Small intestine (tissue), 7 donors: Measurements from ENCODE around the gene CLMN. TPM values are rescaled to one million over a fixed set of nuclear protein-coding genes. Genes with fewer than 3 reads are reported as not detected.

ENCODE experiments used
- DNase-seq, 2 donors: peaks; one replicate each; pipeline versions ENCODE4 v3.0.0 to v3.0.0-alpha.2; 2013
- FAIRE-seq: peaks from 2 replicates; lab custom pipeline; 2012; peaks lifted over from hg19 to GRCh38; lab: Jason Lieb, UNC
- H3K27ac ChIP-seq, 3 donors: one replicate each; pipeline ENCODE4 v1.5.1; 2013; ENCODE audit warnings: low read length in 2 of 3, mild to moderate bottlenecking in 2 of 3, control low read depth in 1 of 3, inconsistent platforms in 1 of 3, low read depth in 1 of 3, moderate library complexity in 1 of 3
- H3K27me3 ChIP-seq, 3 donors: one replicate each; pipeline ENCODE4 v1.6.1; 2013; ENCODE audit warnings: low read length in 3 of 3, inconsistent platforms in 1 of 3; ENCODE audit not compliant: control insufficient read depth in 3 of 3, insufficient read depth in 3 of 3
- H3K36me3 ChIP-seq, 3 donors: one replicate each; pipeline ENCODE4 v1.6.1; 2013; ENCODE audit warnings: low read length in 3 of 3, inconsistent platforms in 1 of 3, low read depth in 1 of 3, mild to moderate bottlenecking in 1 of 3, moderate library complexity in 1 of 3; ENCODE audit not compliant: control insufficient read depth in 3 of 3, insufficient read depth in 2 of 3
- H3K4me1 ChIP-seq, 3 donors: one replicate each; pipeline ENCODE4 v1.6.1; 2013; ENCODE audit warnings: low read length in 2 of 3, inconsistent platforms in 1 of 3, low read depth in 1 of 3, mild to moderate bottlenecking in 1 of 3, moderate library complexity in 1 of 3; ENCODE audit not compliant: control insufficient read depth in 3 of 3, insufficient read depth in 2 of 3
- H3K4me3 ChIP-seq, 3 donors: one replicate each; pipeline ENCODE4 v1.5.1; 2013; ENCODE audit warnings: low read length in 3 of 3, control low read depth in 1 of 3, inconsistent platforms in 1 of 3, low read depth in 1 of 3, mild to moderate bottlenecking in 1 of 3, moderate library complexity in 1 of 3
- H3K9me3 ChIP-seq, 2 donors: one replicate each; pipeline ENCODE4 v1.6.1; 2013; ENCODE audit warnings: low read depth in 1 of 2, low read length in 1 of 2; ENCODE audit not compliant: control insufficient read depth in 2 of 2, insufficient read depth in 1 of 2
- WGBS, 3 donors: extraction: QIAGEN DNeasy Blood & Tissue Kit; methylation state at CpG; one replicate each; pipeline ENCODE4 v1.1.7; 2013; 5-methylcytosine and 5-hydroxymethylcytosine counted together
- polyA plus RNA-seq, 4 donors: library from polyadenylated mRNA; stranded (reverse) in 3 of 4; unstranded in 1 of 4; fragments of 200-250 nt in 3 of 4; fragments of 120-200 nt in 1 of 4; gene quantifications; one replicate each; pipeline versions ENCODE4 v1.2.1 to v1.2.3, GENCODE V29; 2013
- donor health status: healthy with polysubstance abuse.
- donor health status: control.
- donor health status: control.
- donor health status: Bipolar disorder and iron deficiency.
- donor health status: healthy.

CLMN gene
- polyA plus RNA-seq, 4 donors: 2.9 to 25.0 (median 5.7) TPM

DNA sequence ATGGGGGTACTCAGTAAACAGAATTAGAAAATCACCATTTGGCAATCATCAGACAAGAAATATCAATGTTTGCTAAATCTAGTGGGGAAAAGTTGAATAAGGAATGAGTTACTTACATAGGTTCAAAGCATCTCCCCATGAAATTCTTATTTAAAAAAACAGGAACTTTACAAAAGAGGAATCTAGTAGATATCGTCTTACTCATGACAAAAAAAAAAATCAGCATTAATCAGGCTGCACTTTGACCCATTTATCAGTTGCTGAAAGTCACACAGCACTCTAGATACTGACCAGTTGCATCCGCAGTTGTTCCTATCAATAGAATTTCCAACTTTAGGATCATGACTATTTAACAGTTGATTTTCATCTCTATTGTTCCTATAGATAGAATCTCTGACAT lies 156.6 kb downstream of the CLMN start:
- FAIRE-seq (no peak), DNase-seq (peak in 1 of 2 donors; percentile 38)
- H3K9me3 ChIP-seq: peaks cover 0 to 13% of the 10 kb centered on the region in 2 donors
- H3K4me3 ChIP-seq: no peak overlapping the region
- WGBS, 3 donors: 24 to 60% (median 34%) methylated on average over 2 of the region's 2 CpGs
- no peak overlapping the region for H3K27ac ChIP-seq
- H3K36me3 ChIP-seq: no peaks in the 10 kb centered on the region
- H3K27me3 ChIP-seq: no peaks in the 10 kb centered on the region
- peaks cover 0 to 12% (median 4%) of the 10 kb centered on the region in 3 donors for H3K4me1 ChIP-seq

DNA sequence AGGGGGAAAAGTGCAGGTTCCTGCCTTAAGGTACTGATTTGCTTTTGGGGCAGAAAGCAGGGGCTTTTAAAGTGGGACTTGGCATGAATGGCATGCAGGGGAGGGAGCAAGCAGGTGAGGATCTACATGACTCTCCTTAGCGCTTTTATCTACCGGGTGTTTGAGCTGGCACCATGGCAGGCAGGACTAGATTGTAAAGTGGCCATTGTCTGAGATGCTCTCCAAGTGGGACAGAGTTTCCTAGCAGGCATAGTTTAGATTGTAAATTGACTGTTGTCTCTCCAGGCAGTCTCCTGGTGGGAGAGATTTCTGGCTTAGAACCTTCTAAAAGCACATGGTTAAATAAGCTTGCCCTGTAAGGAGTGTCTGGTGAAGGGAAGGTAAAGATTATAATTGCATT lies 157.1 kb downstream of the CLMN start:
- H3K27me3 ChIP-seq: no peaks in the 10 kb centered on the region
- FAIRE-seq: no peak
- H3K27ac ChIP-seq: no peak overlapping the region
- H3K36me3 ChIP-seq: no peaks in the 10 kb centered on the region
- peaks cover 0 to 12% (median 4%) of the 10 kb centered on the region in 3 donors for H3K4me1 ChIP-seq
- no peak overlapping the region for H3K4me3 ChIP-seq
- WGBS, 3 donors: 37 to 66% (median 38%) methylated on average over 2 of the region's 2 CpGs
- H3K9me3 ChIP-seq: peaks cover 0 to 13% of the 10 kb centered on the region in 2 donors
- DNase-seq: no peak

DNA sequence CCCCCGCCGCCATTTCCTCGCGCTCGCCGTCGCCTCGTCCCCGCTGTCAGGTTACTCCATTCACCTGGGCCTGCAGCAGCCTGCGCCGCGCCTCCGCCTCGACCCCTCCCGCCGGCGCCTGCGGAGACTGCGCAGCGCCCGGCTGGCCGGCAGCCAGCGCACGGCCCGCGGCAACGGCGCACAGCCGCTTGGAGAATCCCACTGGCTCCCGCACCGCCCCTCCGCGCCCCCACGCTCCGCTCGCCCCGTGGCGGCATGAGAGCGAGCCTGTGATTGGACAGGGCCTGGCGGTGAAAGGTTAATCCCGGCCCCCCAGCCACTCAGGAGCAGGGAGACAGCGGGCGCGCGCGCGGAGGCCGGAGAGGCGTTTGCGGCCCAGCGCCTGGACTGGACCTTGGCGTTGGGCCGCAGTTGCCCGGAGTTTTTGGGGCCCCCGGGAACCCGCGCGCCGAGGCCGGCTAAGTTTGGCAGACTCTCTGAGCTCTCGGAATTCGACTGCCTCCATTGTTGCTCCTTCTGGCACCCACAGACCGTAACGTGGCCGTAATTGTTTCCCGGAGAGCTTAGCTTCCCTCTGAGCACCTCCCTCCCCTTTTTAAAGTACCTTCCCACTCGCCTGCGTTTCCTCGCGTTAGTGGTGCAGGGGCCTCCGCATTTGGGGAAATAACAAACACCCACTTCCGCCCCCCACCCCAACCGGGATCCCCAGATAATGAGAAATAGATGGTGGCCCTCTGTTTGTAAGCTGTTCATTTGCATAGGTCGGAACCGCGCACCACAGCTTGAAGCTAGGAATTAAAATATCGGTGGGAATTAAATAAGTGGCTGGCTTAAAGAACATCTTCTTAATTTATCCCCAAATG lies 162.2 kb downstream of the CLMN start, which contains the start of gene DICER1:
TSS of gene DICER1 (minus strand) at position 203 of the 863 bp plus-strand sequence. CDS start 24,071 bp downstream, outside the sequence.
- no peaks in the 10 kb centered on the region for H3K27me3 ChIP-seq
- peaks cover 2 to 15% (median 5%) of the 10 kb centered on the region in 3 donors for H3K4me1 ChIP-seq
- DNase-seq (peak; percentile 95 to 99), FAIRE-seq (no peak)
- H3K27ac ChIP-seq: peak within 1 kb of the TSS; percentile 92 to 98 (median 92)
- no peaks in the 10 kb centered on the region for H3K9me3 ChIP-seq
- peak within 1 kb of the TSS; percentile 84 to 96 (median 87) for H3K4me3 ChIP-seq
- 0 to 1% (median 1%) methylated on average over 53 to 77 of the region's 77 CpGs for WGBS, 3 donors
- H3K36me3 ChIP-seq: no peaks in the 10 kb centered on the region

DNA sequence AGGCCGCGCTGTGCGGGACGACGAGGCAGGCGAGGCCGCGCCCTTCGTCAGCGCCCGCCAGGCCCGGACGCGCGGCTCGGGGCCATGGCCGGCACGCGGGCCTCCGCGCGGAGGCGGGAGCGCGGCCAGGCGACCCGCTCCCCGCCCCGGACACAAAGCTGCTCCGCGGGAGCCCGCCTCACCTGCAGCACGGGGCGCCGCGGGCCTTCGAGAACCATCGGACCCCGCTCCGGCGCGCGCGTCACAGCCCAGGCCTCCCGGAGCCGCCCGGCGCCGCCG lies 162.7 kb downstream of the CLMN start:
- peaks cover 2 to 15% (median 5%) of the 10 kb centered on the region in 3 donors for H3K4me1 ChIP-seq
- no peak for DNase-seq
- WGBS, 3 donors: 0 to 2% (median 0%) methylated on average over 29 to 50 of the region's 50 CpGs
- no peaks in the 10 kb centered on the region for H3K27me3 ChIP-seq
- FAIRE-seq: no peak
- peak overlapping the region; percentile 68 to 98 (median 92) for H3K27ac ChIP-seq
- H3K36me3 ChIP-seq: no peaks in the 10 kb centered on the region
- peak overlapping the region; percentile 84 to 96 (median 87) for H3K4me3 ChIP-seq
- no peaks in the 10 kb centered on the region for H3K9me3 ChIP-seq

DNA sequence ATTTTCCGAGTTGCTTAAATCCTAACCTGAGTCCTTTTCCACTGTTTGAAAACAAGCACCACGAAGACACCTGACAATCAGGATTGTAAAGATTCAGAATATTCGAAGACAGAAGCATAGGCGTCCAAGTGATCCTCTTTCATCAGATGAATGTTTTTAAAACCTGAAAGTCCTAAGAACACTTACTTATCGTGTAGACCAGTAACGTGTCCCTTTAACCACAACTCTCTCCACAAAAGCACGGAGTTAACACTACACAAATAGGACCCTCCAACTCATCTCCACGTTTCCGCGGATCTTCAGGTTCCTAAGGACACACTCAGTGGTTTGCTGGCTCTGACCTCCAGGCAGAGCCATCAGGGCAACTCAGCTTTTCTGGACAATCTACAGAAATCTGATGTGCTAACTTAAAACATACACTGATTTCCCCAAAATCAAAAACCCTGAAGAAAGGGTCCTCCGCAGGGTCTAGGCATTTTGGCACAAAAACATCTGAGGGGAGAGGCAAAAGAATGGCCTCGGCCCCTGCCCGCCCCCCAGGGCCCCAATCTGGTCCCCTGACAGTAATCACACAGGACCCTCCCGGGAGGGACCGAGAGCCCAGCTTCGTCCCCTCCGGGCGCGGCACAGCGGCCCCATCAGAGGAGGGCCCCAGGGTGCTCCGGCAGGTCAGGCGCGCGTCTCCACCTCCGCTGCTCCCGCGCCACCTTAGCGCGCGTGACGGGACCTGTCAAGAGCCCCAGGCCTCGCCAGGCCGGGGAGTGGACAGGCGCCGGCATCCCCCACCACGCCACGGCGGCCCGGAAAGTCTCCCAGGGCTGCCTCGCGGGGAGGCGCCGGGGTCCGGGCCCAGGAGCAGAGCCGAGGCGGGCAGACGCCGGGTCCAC lies 163.3 kb downstream of the CLMN start:
- WGBS, 3 donors: 0 to 1% (median 1%) methylated on average over 37 to 48 of the region's 48 CpGs
- Histone ChIP-seq H3K27ac (peak overlapping the region; percentile 68 to 98 (median 92)), H3K36me3 (no peaks in the 10 kb centered on the region), H3K27me3 (no peaks in the 10 kb centered on the region), H3K4me1 (peaks cover 2 to 15% (median 5%) of the 10 kb centered on the region in 3 donors), H3K9me3 (no peaks in the 10 kb centered on the region), H3K4me3 (peak overlapping the region; percentile 84 to 96 (median 87))
- FAIRE-seq (no peak), DNase-seq (peak; percentile 51 to 82)

DNA sequence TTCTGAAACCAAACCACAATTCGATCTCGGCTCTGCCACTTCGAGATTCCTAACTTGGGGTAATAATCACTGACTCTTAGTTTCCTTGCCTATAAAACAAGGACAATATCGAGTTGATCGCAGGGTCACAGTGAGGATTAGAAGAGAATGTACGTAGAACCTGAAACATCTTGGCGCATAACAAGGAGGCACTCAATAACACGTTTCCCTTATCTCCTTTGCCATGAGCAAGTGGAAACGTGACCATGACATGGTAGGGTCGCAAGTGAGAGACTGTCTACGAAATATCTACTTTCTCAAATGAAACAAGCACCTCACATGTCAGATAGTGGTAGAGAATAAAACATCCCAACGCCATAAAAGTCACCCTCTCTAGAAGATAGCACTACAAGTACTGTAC lies 164.7 kb downstream of the CLMN start:
- H3K4me3 ChIP-seq: no peak overlapping the region
- H3K36me3 ChIP-seq: no peaks in the 10 kb centered on the region
- H3K27ac ChIP-seq: no peak overlapping the region
- 82 to 88% (median 88%) methylated on average over 12 of the region's 12 CpGs for WGBS, 3 donors
- no peak for FAIRE-seq
- peaks cover 2 to 15% (median 5%) of the 10 kb centered on the region in 3 donors for H3K4me1 ChIP-seq
- peak in 1 of 2 donors; percentile 17 for DNase-seq
- no peaks in the 10 kb centered on the region for H3K27me3 ChIP-seq
- H3K9me3 ChIP-seq: no peaks in the 10 kb centered on the region

DNA sequence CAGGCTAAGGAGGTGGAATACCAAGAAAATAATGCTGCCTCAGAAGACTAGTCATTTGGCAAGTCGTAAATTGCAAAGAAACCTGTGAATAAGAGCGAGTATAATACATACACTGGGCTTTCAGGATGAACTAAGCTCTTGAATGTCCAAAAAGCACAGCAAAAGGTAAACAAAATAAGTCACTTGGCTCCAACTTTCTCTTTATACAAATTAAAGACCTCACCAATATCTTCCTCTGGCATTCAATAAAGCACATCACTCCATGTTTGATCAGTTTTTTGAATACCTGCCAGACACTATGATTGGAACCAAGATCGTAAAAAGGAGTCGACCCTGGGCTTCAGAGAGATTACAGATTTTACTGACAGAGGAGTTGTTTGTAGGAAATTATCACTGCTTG lies 165.8 kb downstream of the CLMN start:
- 34 to 51% (median 50%) methylated on average over 4 of the region's 4 CpGs for WGBS, 3 donors
- Histone ChIP-seq H3K27me3 (no peaks in the 10 kb centered on the region), H3K4me1 (peaks cover 2 to 15% (median 5%) of the 10 kb centered on the region in 3 donors), H3K36me3 (no peaks in the 10 kb centered on the region), H3K4me3 (no peak overlapping the region), H3K9me3 (no peaks in the 10 kb centered on the region), H3K27ac (no peak overlapping the region)
- DNase-seq: no peak
- no peak for FAIRE-seq

DNA sequence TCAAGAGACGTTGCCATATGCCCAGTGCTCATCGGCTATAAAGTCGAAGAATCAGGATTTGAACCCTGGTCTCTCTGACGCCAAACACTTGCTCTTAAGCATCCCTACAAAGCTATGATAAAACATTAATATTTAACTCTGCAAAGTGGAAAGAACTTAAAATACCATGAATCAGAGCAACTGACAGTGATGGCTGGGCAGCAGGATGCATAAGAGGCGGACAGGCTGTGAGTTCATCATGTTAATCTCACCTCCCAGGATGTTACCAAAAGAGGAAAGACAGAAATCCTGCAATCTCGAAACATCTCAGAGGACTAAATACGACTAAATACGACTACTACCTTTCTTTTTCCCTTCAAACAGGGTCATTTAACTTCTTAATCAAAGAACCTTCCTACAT lies 168.1 kb downstream of the CLMN start:
- no peak overlapping the region for H3K4me3 ChIP-seq
- 70 to 77% (median 74%) methylated on average over 8 of the region's 8 CpGs for WGBS, 3 donors
- no peak overlapping the region for H3K27ac ChIP-seq
- H3K4me1 ChIP-seq: peaks cover 2 to 11% (median 5%) of the 10 kb centered on the region in 3 donors
- H3K36me3 ChIP-seq: peaks cover 0 to 1% (median 0%) of the 10 kb centered on the region in 3 donors
- no peak for FAIRE-seq
- H3K9me3 ChIP-seq: peaks cover 0 to under 1% of the 10 kb centered on the region in 2 donors
- no peak for DNase-seq
- H3K27me3 ChIP-seq: no peaks in the 10 kb centered on the region
